IPS-15b (cell line): ENCODE data around the gene DNAH3.

Experiments
- H3K27me3 ChIP-seq: one replicate; pipeline ENCODE4 v1.6.1; 2013; ENCODE audit warnings: low read length; ENCODE audit not compliant: control insufficient read depth, insufficient read depth
- H3K36me3 ChIP-seq: one replicate; pipeline ENCODE4 v1.6.1; 2013; ENCODE audit warnings: low read length; ENCODE audit not compliant: control insufficient read depth, insufficient read depth
- H3K4me1 ChIP-seq: one replicate; pipeline ENCODE4 v1.6.1; 2013; ENCODE audit warnings: mild to moderate bottlenecking, low read length; ENCODE audit not compliant: control insufficient read depth, insufficient read depth
- H3K4me3 ChIP-seq: one replicate; pipeline ENCODE4 v1.5.1; 2013; ENCODE audit warnings: low read depth, low read length
- H3K9ac ChIP-seq: one replicate; pipeline ENCODE4 v1.6.1; 2013; ENCODE audit warnings: low read depth, mild to moderate bottlenecking, low read length
- H3K9me3 ChIP-seq: one replicate; pipeline ENCODE4 v1.6.1; 2013; ENCODE audit warnings: mild to moderate bottlenecking, low read length; ENCODE audit not compliant: control insufficient read depth, insufficient read depth

DNAH3 gene

DNA sequence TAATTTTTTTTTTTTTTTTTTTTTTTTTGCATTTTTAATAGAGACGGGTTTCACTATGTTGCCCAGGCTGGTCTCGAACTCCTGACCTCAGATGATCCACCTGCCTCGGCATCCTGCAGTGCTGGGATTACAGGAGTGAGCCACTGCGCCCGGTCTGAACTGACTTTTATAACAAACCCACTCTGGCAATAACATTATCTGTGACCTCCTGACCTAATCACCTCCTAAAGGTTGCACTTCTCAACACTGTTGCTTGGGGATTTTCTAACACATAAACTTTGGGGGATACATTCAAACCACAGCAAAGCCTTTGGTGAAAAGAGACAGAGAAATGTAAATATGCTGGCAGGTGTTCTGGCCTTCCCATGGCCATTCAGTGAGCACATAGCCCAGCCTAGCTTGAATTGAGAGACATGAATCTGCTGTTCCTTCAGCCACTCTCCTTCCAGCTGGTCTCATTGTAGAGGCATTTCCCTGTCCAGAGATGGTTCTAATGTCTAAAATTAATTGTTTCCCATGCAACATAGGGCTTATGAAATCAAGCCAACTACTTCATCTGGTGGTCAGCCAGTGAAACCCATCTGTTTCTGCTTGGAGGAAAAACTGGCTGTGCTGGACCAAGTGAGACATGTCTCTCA, 221.8 kb downstream of the DNAH3 start:
- H3K27me3 ChIP-seq: no peaks in the 10 kb centered on the region
- no peaks in the 10 kb centered on the region for H3K9me3 ChIP-seq
- H3K4me3 ChIP-seq: no peak overlapping the region

DNA sequence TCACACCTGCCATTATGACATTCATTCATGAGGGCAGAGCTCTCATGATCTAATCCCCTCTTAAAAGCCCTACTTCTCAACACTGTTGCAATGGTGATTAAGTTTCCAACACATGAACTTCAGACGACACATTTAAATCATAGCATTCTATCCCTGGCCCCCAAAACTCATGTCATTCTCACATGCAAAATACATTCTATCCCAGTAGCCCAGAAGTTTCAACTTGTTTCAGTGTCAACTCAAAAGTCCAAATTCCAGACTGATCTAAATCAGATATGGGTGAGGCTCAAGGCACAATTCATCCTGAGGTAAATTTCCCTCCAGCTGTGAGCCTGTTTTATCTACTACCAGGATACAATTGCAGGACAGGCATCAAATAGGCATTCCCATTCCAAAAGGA, 224.9 kb downstream of the DNAH3 start:
- H3K36me3 ChIP-seq: no peaks in the 10 kb centered on the region
- H3K9me3 ChIP-seq: no peaks in the 10 kb centered on the region
- no peaks in the 10 kb centered on the region for H3K27me3 ChIP-seq
- no peaks in the 10 kb centered on the region for H3K4me1 ChIP-seq
- H3K4me3 ChIP-seq: no peak overlapping the region
- H3K9ac ChIP-seq: no peak overlapping the region

More for the DNA sequence above, 221.8 kb downstream of the DNAH3 start:
- Histone ChIP-seq H3K9ac (no peak overlapping the region), H3K4me1 (no peaks in the 10 kb centered on the region), H3K36me3 (no peaks in the 10 kb centered on the region)

GRCh38 chr16:20923876-20924275, 226.8 kb downstream of the DNAH3 start:
- no peaks in the 10 kb centered on the region for H3K36me3 ChIP-seq

GRCh38 chr16:20920799-20921198, 229.8 kb downstream of the DNAH3 start:
- Histone ChIP-seq H3K36me3 (no peaks in the 10 kb centered on the region), H3K4me3 (no peak overlapping the region), H3K27me3 (no peaks in the 10 kb centered on the region), H3K9me3 (no peaks in the 10 kb centered on the region), H3K9ac (no peak overlapping the region), H3K4me1 (no peaks in the 10 kb centered on the region)

More at GRCh38 chr16:20923876-20924275, 226.8 kb downstream of the DNAH3 start:
- H3K4me3 ChIP-seq: no peak overlapping the region
- H3K27me3 ChIP-seq: no peaks in the 10 kb centered on the region
- H3K9me3 ChIP-seq: no peaks in the 10 kb centered on the region
- H3K9ac ChIP-seq: no peak overlapping the region
- H3K4me1 ChIP-seq: no peaks in the 10 kb centered on the region

DNA sequence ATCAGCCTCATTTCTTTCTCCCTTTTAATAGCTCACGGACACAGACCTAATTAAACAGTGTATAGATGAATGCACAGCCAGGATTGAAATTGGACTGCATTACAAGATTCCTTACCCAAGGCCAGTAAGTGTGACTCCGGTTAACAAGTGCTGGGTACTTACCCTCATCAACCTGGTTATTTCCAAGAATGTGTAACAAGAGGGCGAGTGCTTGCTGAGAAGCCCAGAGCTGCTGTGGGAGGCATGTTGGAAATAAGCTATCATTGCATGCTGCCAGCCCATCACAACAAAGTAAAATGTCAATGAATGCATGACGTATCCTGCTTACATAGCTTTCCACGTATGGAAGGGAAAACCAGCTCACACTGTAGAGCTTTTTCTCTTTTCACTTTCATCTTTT, 230.6 kb downstream of the DNAH3 start:
- Histone ChIP-seq H3K27me3 (no peaks in the 10 kb centered on the region), H3K9me3 (no peaks in the 10 kb centered on the region), H3K4me3 (no peak overlapping the region), H3K4me1 (no peaks in the 10 kb centered on the region), H3K9ac (no peak overlapping the region), H3K36me3 (no peaks in the 10 kb centered on the region)

- no peak overlapping the region for H3K4me3 ChIP-seq
- no peak overlapping the region for H3K9ac ChIP-seq
- H3K36me3 ChIP-seq: no peaks in the 10 kb centered on the region
- no peaks in the 10 kb centered on the region for H3K9me3 ChIP-seq
- no peaks in the 10 kb centered on the region for H3K27me3 ChIP-seq
- no peaks in the 10 kb centered on the region for H3K4me1 ChIP-seq
These were observed 232.0 kb downstream of the DNAH3 start for GRCh38 chr16:20918486-20919239.

DNA sequence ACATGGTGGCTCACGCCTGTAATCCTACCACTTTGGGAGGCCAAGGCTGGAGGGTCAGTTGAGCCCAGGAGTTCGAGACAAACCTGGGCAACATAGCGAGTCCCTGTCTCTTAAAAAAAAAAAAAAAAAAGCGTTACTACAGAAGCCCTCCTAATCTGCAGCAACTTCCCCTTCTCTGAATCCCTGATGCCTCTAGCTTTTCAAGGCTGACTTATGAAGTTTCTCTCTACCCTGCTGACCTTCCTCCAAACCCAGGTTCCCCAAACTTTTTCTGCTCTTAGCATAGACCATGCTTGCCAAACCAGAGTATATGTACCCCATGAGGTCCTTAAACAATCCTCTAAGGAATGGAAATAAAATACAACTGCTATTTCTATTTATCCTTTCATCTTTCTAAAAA, 233.7 kb downstream of the DNAH3 start:
- no peaks in the 10 kb centered on the region for H3K36me3 ChIP-seq
- H3K4me3 ChIP-seq: no peak overlapping the region
- H3K27me3 ChIP-seq: no peaks in the 10 kb centered on the region
- H3K9ac ChIP-seq: no peak overlapping the region
- H3K4me1 ChIP-seq: no peaks in the 10 kb centered on the region
- H3K9me3 ChIP-seq: no peaks in the 10 kb centered on the region

DNA sequence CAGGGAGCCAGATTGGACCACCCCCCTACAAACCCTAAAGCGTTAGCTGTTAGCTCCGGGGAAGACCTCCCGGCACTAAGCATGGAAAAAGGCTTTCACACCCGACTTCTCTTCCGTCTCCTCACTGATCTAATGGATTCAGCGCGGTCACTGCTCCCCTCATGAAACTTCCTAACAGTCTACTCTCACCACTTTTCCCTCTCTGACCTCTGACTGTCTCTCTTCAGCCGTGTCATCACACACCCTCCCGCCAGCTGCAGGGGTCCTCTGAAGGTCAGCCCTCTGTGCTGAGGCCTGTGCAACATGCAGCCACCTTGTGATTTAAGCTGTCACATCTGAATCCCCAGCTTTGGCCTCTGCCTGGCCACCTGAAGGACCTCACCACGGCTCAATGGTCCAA, 234.4 kb downstream of the DNAH3 start:
- Histone ChIP-seq H3K36me3 (no peaks in the 10 kb centered on the region), H3K9me3 (no peaks in the 10 kb centered on the region), H3K4me1 (no peaks in the 10 kb centered on the region), H3K9ac (no peak overlapping the region), H3K27me3 (no peaks in the 10 kb centered on the region), H3K4me3 (no peak overlapping the region)

DNA sequence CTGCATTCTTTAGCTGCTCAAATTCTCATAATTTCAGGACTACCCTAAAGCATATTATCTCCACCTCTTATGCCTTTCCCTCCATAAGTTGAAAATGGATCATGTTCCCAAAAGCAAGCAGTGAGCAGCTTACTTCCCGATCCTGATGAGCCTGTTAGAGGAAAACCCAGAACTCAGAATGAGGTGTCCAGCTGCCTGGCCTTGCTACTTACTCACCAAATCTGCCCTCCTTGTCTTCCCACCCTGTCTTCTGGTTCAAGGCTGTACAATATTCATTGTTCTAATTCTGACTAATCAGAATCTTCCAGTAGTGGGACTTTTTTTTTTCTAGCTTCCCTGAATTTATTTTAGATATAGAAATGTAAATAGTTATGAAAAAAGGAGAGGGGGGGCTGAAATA, 239.3 kb downstream of the DNAH3 start:
- H3K4me1 ChIP-seq: no peaks in the 10 kb centered on the region
- H3K27me3 ChIP-seq: no peaks in the 10 kb centered on the region
- no peak overlapping the region for H3K9ac ChIP-seq
- no peak overlapping the region for H3K4me3 ChIP-seq
- no peaks in the 10 kb centered on the region for H3K36me3 ChIP-seq
- no peaks in the 10 kb centered on the region for H3K9me3 ChIP-seq

- Histone ChIP-seq H3K27me3 (no peaks in the 10 kb centered on the region), H3K9me3 (no peaks in the 10 kb centered on the region), H3K4me1 (no peaks in the 10 kb centered on the region), H3K4me3 (no peak overlapping the region), H3K36me3 (no peaks in the 10 kb centered on the region), H3K9ac (no peak overlapping the region)
These were observed 239.8 kb downstream of the DNAH3 start for GRCh38 chr16:20910781-20911321.

GRCh38 chr16:20906341-20907255, 244.0 kb downstream of the DNAH3 start:
- Histone ChIP-seq H3K9me3 (no peaks in the 10 kb centered on the region), H3K4me1 (no peaks in the 10 kb centered on the region), H3K36me3 (no peaks in the 10 kb centered on the region), H3K27me3 (no peaks in the 10 kb centered on the region), H3K4me3 (no peak overlapping the region), H3K9ac (no peak overlapping the region)
